NB4 (cell line): ENCODE results near the gene CIAO2B.

Experiments
- DNase-seq: peaks from one replicate; pipeline ENCODE4 v3.0.0; 2010; ENCODE audit warnings: low read depth
- H3K4me3 ChIP-seq: one replicate; pipeline ENCODE4 v1.5.1; 2011; ENCODE audit warnings: mild to moderate bottlenecking, low read depth, low read length, moderate library complexity
- MAX ChIP-seq: IDR thresholded peaks from 2 replicates; pipeline ENCODE4 v1.6.1; 2011; ENCODE audit warnings: low read depth, low read length
- MYC ChIP-seq: IDR thresholded peaks from 2 replicates; pipeline ENCODE4 v1.6.1; 2011; ENCODE audit warnings: low read depth, low read length
- POLR2A ChIP-seq: IDR thresholded peaks from 2 replicates; pipeline ENCODE4 v1.6.1; 2011; ENCODE audit warnings: mild to moderate bottlenecking; ENCODE audit not compliant: insufficient read length; ENCODE audit errors: extremely low read depth
- TF ChIP-seq, protein P1 (sequence below): IDR thresholded peaks from one replicate; pipeline ENCODE4 v1.5.1; 2012; ENCODE audit warnings: low read depth, low read length

Gene CIAO2B

GRCh38 chr16:66918355-66918754 is 15.8 kb downstream of the CIAO2B start:
- no peak for TF ChIP-seq MAX
- TF ChIP-seq MYC = no peak
- TF ChIP-seq POLR2A = no peak
- TF ChIP-seq, protein P1, sequence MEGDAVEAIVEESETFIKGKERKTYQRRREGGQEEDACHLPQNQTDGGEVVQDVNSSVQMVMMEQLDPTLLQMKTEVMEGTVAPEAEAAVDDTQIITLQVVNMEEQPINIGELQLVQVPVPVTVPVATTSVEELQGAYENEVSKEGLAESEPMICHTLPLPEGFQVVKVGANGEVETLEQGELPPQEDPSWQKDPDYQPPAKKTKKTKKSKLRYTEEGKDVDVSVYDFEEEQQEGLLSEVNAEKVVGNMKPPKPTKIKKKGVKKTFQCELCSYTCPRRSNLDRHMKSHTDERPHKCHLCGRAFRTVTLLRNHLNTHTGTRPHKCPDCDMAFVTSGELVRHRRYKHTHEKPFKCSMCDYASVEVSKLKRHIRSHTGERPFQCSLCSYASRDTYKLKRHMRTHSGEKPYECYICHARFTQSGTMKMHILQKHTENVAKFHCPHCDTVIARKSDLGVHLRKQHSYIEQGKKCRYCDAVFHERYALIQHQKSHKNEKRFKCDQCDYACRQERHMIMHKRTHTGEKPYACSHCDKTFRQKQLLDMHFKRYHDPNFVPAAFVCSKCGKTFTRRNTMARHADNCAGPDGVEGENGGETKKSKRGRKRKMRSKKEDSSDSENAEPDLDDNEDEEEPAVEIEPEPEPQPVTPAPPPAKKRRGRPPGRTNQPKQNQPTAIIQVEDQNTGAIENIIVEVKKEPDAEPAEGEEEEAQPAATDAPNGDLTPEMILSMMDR = no peak
- DNase-seq = no peak
- H3K4me3 ChIP-seq = no peak overlapping the region

DNA sequence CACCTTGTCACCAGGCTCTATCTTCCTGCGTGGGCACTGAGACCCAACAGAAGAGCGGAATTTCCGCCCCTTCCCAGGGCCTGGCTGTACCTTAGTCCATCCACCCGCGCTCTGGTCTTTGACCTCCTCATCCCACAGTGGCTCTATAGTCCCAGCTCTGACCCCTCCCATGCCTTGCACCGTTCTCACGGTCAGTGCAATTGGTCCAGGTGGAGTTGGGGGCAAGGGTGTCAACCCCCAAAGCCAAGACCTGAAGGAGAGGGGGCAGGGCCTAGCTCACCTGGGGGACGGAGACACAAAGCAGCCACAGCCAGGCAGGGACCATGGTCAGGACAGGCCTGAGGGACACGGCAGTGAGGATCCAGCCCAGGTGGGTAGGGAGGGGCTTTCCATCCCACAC is 16.5 kb downstream of the CIAO2B start:
- no peak overlapping the region for H3K4me3 ChIP-seq
- DNase-seq = no peak
- TF ChIP-seq MYC = no peak
- no peak for TF ChIP-seq MAX
- TF ChIP-seq POLR2A = no peak
- TF ChIP-seq, protein P1 = no peak

DNA sequence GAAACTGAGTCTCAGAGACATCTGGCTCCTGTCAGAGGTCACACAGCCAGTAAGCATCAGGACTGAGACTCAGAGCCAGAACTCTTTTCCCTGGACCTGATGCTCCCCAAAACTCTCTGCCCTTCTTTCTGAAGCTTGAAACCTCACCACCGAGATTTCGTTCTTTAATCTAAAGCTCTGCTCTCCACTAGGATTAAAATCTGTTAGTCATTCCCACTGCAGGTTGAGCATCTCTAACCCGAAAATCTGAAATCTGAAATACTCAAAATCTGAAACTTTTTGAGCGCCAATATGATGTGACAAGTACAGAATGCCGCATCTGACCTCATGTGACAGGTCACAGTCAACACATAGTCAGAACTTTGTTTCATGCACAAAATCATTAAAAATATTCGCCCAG is 17.7 kb downstream of the CIAO2B start:
- H3K4me3 ChIP-seq = no peak overlapping the region
- no peak for DNase-seq
- no peak for TF ChIP-seq MYC
- TF ChIP-seq, protein P1 = no peak
- no peak for TF ChIP-seq POLR2A
- no peak for TF ChIP-seq MAX

DNA sequence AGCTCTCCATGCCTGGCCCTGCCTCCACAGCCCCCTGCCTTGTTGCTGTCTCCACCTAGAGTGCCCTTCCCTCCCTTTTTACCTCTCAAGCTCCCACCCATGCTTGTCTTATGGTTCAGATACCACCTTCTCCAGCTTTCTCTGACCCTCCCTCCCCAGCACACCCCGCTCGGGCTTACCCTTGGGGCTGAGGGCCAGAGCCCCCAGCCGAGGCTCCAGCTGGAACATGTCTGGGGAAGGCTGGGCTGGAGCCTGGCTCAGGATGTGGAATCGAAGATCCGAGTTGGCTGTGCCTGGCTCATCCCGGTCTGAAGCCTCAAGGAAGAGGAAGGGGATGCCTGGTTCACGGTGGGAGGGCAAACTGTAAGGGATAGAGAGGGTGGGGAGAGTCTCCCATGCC is 19.2 kb downstream of the CIAO2B start:
- H3K4me3 ChIP-seq = no peak overlapping the region
- DNase-seq = no peak
- no peak for TF ChIP-seq POLR2A
- TF ChIP-seq MAX = no peak
- TF ChIP-seq, protein P1 = no peak
- TF ChIP-seq MYC = no peak

GRCh38 chr16:66914541-66914940 is 19.7 kb downstream of the CIAO2B start:
- H3K4me3 ChIP-seq = no peak overlapping the region
- no peak for TF ChIP-seq POLR2A
- TF ChIP-seq MAX = no peak
- TF ChIP-seq, protein P1 = no peak
- no peak for TF ChIP-seq MYC
- no peak for DNase-seq

DNA sequence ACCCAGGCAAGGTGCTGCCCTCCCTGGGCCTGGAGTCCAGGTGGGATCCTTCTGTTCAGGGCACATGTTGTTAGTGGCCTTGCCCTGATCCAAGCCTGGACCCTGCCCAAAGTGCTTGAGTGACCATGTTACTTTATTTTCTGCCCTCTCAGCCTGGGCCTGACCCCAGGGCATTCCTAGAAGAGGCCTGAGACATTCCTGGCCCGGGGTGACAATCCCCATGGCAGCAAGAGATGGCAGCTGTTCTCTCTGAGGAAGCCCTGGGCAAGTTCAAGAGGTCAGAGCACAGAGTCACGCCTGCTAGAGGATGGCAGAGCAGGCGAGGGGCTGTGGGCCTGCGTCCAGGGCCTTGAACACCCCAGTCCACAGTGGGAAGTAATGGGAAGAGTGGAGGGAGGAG is 20.5 kb downstream of the CIAO2B start:
- no peak for TF ChIP-seq MYC
- DNase-seq = no peak
- no peak overlapping the region for H3K4me3 ChIP-seq
